Upper lobe of left lung (tissue), 4 donors: Measurements from ENCODE around the gene CACNA1S.

Experiments
- POLR2A ChIP-seq, 4 donors: fragments of 450-650 bp; IDR thresholded peaks; one replicate each; pipeline ENCODE4 v1.5.1; 2016 to 2017; ENCODE audit warnings: antibody characterized with exemption in 4 of 4, mild to moderate bottlenecking in 2 of 4
- POLR2AphosphoS5 ChIP-seq, 2 donors: sonication (generic); formaldehyde crosslinking; IDR thresholded peaks; one replicate each; pipeline ENCODE4 v1.5.1; 2017; ENCODE audit warnings: antibody characterized with exemption in 2 of 2
- TF ChIP-seq, protein P1 (sequence below), 6 experiments: fragments of 450-650 bp in 4 of 6; fragments of 200-600 bp in 2 of 6; sonication (generic) in 2 of 6; IDR thresholded peaks; one replicate each; pipeline ENCODE4 v1.5.1; 2016 to 2019; ENCODE audit warnings: antibody characterized with exemption in 6 of 6

DNA sequence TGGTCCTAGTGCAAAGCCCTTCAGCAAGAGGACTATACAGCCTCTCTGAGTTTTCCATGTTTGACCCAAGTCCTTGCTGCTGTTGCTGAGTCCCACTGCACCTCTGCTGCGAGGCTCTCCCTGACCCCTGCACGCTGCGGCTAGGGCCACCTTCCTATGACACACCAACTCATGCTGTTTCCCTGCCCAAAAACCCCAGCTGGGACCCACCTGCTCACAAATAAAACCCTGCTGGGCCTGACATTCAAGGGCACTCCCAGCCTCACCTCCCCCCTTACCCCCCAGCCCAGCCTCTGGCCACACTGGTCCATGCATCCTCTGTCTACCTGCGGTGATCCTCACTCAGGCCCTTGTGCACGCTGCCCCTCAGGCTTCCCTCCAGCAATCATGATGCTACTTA, 27.1 kb upstream of the CACNA1S start:
- TF ChIP-seq, protein P1, sequence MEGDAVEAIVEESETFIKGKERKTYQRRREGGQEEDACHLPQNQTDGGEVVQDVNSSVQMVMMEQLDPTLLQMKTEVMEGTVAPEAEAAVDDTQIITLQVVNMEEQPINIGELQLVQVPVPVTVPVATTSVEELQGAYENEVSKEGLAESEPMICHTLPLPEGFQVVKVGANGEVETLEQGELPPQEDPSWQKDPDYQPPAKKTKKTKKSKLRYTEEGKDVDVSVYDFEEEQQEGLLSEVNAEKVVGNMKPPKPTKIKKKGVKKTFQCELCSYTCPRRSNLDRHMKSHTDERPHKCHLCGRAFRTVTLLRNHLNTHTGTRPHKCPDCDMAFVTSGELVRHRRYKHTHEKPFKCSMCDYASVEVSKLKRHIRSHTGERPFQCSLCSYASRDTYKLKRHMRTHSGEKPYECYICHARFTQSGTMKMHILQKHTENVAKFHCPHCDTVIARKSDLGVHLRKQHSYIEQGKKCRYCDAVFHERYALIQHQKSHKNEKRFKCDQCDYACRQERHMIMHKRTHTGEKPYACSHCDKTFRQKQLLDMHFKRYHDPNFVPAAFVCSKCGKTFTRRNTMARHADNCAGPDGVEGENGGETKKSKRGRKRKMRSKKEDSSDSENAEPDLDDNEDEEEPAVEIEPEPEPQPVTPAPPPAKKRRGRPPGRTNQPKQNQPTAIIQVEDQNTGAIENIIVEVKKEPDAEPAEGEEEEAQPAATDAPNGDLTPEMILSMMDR (IDR thresholded peaks at IDR 0.05) = no peak
- no peak for TF ChIP-seq POLR2A (IDR thresholded peaks at IDR 0.05)
- no peak for TF ChIP-seq POLR2AphosphoS5 (IDR thresholded peaks at IDR 0.05)
